HG02678 (cell line): Measurements from ENCODE around the gene CNTN4.

ENCODE experiments used
- ATAC-seq: cut with Tn5 transposase; IDR thresholded peaks from one replicate; pipeline ENCODE4 v1.9.1; 2021; ENCODE audit warnings: mild to moderate bottlenecking, moderate library complexity; ENCODE audit not compliant: unreplicated experiment

The CNTN4 gene

GRCh38 chr3:2250783-2251182 is 152.1 kb downstream of the CNTN4 start:
- no peak for ATAC-seq

DNA sequence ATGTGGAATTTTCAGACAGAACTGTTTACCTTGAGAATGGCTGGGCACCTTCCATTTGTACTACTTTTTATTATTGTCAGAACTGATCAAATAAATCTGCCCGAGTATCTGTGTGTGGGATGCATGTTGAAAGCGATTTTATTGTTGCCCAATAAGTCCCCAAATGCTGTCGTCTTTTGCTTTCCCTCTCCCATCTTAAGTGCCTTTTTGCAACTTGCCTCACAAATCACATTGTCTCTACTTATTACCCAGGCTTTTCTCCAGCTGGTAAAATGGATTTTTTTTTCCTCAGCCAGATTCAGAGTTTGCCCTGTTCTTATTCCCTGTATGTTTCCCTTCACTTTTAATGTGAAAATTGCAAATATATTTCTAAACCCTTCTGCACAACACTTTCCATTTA is 163.1 kb downstream of the CNTN4 start:
- no peak for ATAC-seq

DNA sequence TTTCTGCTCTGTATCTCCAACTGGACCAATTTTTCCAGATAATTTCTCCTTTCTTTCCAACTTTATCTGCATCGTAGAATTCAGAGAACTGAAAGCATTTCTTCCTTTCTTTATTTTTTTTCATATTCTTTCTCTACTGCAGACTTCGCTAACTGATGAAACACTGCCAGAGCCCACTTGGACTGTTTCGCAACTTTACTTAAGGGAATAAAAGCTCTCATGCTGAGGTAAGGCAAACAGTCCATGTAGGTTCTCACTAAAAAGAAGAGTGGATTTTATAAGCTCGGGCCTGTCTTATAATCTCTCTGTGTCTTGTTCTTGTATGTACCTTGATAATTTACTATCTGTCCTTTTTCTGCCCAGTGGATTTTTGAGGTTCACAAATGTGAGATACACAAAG is 163.5 kb downstream of the CNTN4 start:
- no peak for ATAC-seq

- ATAC-seq, result no peak
Observed at GRCh38 chr3:2266606-2267005, 167.9 kb downstream of the CNTN4 start.

GRCh38 chr3:2268779-2269178 is 170.1 kb downstream of the CNTN4 start:
- ATAC-seq, result no peak

- ATAC-seq, result no peak
Observed at GRCh38 chr3:2274526-2274925, 175.9 kb downstream of the CNTN4 start.

- no peak for ATAC-seq
Observed at GRCh38 chr3:2283818-2284217, 185.2 kb downstream of the CNTN4 start.

GRCh38 chr3:2300938-2301337 is 202.3 kb downstream of the CNTN4 start:
- no peak for ATAC-seq

- no peak for ATAC-seq
Observed at GRCh38 chr3:2301361-2301760, 202.7 kb downstream of the CNTN4 start.

DNA sequence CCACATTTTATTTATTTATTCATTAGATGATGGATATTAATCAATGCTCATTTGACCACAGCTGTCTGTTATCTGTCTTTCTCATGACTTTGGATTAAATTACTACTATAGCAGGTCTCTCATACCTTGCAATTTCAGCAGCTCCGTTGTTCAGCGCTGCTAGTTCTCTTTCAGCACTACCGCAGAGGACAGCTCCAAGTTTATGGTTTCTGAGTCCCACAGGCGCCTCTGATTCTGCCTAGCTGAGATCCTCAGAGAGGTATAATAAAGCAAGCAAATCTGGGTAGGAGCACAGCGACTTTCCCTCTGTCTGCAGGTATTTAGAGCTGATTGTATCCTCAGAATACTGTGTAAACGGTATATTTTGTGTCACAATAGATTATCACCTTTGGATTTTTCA is 204.9 kb downstream of the CNTN4 start:
- ATAC-seq, result no peak

DNA sequence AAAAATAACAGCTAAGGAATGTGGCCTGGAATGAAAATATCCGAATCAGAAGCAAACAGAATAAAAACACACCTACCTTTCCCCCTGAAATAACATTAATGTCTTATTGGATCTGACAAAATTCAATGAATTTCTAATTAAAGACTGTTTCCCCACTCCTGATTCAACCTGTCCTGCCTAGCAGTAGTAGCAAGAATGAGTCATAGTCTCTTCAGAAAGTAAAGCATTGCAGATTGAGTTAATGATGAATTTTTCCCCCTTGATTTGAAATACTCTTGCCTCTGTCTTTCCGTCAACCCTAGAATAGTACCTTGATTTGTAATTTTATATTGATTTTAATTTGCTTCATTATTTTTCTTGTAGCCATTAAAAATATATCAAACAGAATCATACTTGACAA is 212.4 kb downstream of the CNTN4 start:
- ATAC-seq, result no peak

DNA sequence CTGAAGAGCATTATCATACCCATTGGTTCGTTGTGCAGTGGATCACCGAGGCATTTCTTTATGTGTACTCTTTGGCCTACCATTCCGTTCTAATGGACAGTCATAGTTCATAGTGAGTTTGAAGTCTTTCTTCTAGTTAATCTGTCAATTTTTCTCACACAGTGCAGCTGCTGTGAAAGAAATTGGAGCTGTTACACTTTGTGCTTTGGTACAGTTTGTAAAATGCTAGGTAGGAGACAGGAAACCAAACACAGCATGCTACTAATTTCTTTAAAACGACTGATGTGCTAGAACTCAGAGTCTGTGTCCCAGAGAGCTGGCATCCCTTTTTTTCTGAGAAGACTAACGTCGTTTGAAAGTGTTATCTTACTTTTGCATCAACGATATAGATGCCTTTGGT is 218.9 kb downstream of the CNTN4 start:
- no peak for ATAC-seq

DNA sequence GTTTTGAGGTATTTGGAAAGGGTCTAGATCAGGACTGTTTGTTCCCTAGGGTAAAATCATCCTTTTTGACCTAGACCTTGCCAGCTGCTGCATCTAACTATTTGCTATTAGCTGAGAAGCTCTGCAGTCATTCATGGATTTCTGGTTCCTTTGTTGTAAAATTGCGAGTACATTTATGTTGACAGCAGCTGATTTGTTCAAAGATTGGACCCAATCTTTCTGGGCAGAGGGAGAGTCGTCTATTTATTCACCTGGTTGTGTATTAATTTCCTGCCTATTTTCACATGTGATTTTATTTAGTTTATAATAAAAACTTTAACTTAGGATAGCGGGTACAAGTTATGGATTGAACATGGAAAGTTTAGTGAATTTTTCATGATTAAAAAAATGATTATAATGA is 236.3 kb downstream of the CNTN4 start:
- no peak for ATAC-seq

- ATAC-seq, result no peak
Observed at GRCh38 chr3:2343031-2343682, 244.5 kb downstream of the CNTN4 start.

GRCh38 chr3:2352134-2352762 is 253.6 kb downstream of the CNTN4 start:
- no peak for ATAC-seq

- no peak for ATAC-seq
Observed at GRCh38 chr3:2354702-2355101, 256.0 kb downstream of the CNTN4 start.

- no peak for ATAC-seq
Observed at GRCh38 chr3:2356298-2356950, 257.8 kb downstream of the CNTN4 start.

DNA sequence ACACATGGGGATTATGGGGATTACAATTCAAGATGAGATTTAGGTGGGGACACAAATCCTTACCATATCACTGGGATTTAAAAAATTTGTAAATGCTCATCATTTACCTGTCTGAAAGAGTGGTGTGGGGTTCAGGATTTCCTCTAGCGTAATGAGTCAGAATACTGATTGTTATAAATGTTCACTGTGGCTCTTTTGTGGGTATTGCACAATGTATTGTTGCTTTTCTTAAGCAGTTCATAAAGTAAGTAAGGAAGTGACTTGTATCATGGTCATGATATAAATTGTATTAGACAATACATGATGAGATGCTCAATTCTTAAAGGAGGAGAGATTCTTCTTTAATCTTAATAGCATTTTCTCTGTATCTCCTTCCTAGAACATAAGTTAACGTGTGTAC is 262.1 kb downstream of the CNTN4 start:
- ATAC-seq, result no peak

GRCh38 chr3:2362122-2362521 is 263.5 kb downstream of the CNTN4 start:
- ATAC-seq, result no peak

DNA sequence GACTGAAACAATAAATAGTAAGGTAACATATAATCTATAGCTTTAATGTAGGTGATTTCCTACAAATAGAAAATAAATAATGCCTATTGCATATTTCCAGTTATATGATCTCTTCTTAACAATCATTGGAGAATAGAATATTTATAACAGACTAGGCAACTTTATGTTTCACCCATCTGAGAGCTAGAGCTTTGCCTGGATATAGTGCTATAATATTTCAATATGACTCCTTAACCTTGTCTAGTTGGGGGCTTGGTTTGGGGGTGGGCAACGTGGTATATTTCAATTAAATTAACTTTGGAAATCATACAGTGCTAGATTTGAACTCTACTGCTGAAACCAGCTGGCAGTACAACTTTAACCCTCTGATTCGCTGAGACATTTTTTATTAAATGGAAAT is 265.2 kb downstream of the CNTN4 start:
- no peak for ATAC-seq

- no peak for ATAC-seq
Observed at GRCh38 chr3:2370317-2370716, 271.7 kb downstream of the CNTN4 start.

GRCh38 chr3:2372306-2372705 is 273.6 kb downstream of the CNTN4 start:
- ATAC-seq, result no peak
